GM23338 (cell line): ENCODE measurements around the gene IRX5. TPM values are rescaled to one million over a fixed set of nuclear protein-coding genes. Genes with fewer than 3 reads are reported as not detected.

ENCODE experiments used
- ATAC-seq: fragments of 200-7000 bp; cut with Tn5 transposase; 3 replicates; pipeline ENCODE4 v1.9.1; 2020
- DNase-seq: peaks from one replicate; pipeline ENCODE4 v3.0.0-alpha.2; 2015; ENCODE audit warnings: low spot score
- H2AFZ ChIP-seq: fragments of 200-600 bp; sonication (generic); 2 replicates; pipeline ENCODE4 v1.8.0; 2016; ENCODE audit warnings: antibody characterized with exemption, mild to moderate bottlenecking, moderate library complexity
- H3F3A ChIP-seq: fragments of 200-600 bp; sonication (generic); replicated peaks from 2 replicates; pipeline ENCODE4 v1.8.0; 2017; ENCODE audit warnings: antibody characterized with exemption, mixed run types, low read depth
- H3K27ac ChIP-seq: fragments of 200-600 bp; sonication (generic); 2 replicates; pipeline ENCODE4 v1.6.1; 2016; ENCODE audit warnings: low read depth
- H3K27me3 ChIP-seq: fragments of 200-600 bp; sonication (generic); 2 replicates; pipeline ENCODE4 v1.8.0; 2016; ENCODE audit warnings: mild to moderate bottlenecking, mixed run types, moderate library complexity; ENCODE audit not compliant: insufficient read depth
- H3K36me3 ChIP-seq: fragments of 200-600 bp; sonication (generic); 2 replicates; pipeline ENCODE4 v1.8.0; 2016; ENCODE audit warnings: mild to moderate bottlenecking; ENCODE audit not compliant: insufficient read depth
- H3K4me1 ChIP-seq: fragments of 200-600 bp; sonication (generic); 2 replicates; pipeline ENCODE4 v1.8.0; 2016; ENCODE audit warnings: mild to moderate bottlenecking, moderate library complexity; ENCODE audit not compliant: insufficient read depth
- H3K4me2 ChIP-seq: fragments of 200-600 bp; sonication (generic); 2 replicates; pipeline ENCODE4 v1.7.1; 2017; ENCODE audit warnings: mixed run types
- H3K4me3 ChIP-seq: fragments of 200-600 bp; sonication (generic); 2 replicates; pipeline ENCODE4 v1.6.1; 2016; ENCODE audit warnings: mixed run types
- H3K79me2 ChIP-seq: fragments of 200-600 bp; sonication (generic); replicated peaks from 2 replicates; pipeline ENCODE4 v1.8.0; 2017; ENCODE audit warnings: mild to moderate bottlenecking; ENCODE audit not compliant: insufficient read depth
- H3K9me2 ChIP-seq: fragments of 200-600 bp; sonication (generic); 2 replicates; pipeline ENCODE4 v1.8.0; 2017; ENCODE audit not compliant: insufficient read depth
- H4K20me1 ChIP-seq: fragments of 200-600 bp; sonication (generic); replicated peaks from 2 replicates; pipeline ENCODE4 v1.8.0; 2017; ENCODE audit warnings: mild to moderate bottlenecking; ENCODE audit not compliant: insufficient read depth
- H3K27ac Mint-ChIP-seq: 2 replicates; pipeline ENCODE4 v1.8.0; 2020; ENCODE audit warnings: inconsistent platforms, mild to moderate bottlenecking, moderate library complexity, mixed read lengths
- H3K27me3 Mint-ChIP-seq: 3 replicates; pipeline ENCODE4 v1.8.0; 2022; ENCODE audit warnings: low read depth, mild to moderate bottlenecking, moderate library complexity, mixed read lengths, inconsistent platforms; ENCODE audit not compliant: insufficient read depth, poor library complexity
- H3K36me3 Mint-ChIP-seq: 3 replicates; pipeline ENCODE4 v1.8.0; 2021; ENCODE audit warnings: low read depth, mild to moderate bottlenecking, inconsistent platforms, moderate library complexity, mixed read lengths
- H3K4me1 Mint-ChIP-seq: 3 replicates; pipeline ENCODE4 v1.8.0; 2020; ENCODE audit warnings: mild to moderate bottlenecking, inconsistent platforms, mixed read lengths
- H3K4me3 Mint-ChIP-seq: 3 replicates; pipeline ENCODE4 v1.8.0; 2021; ENCODE audit warnings: moderate library complexity, mild to moderate bottlenecking, inconsistent platforms, mixed read lengths
- H3K9me3 Mint-ChIP-seq: 3 replicates; pipeline ENCODE4 v1.8.0; 2020; ENCODE audit warnings: moderate library complexity, mild to moderate bottlenecking, inconsistent platforms, mixed read lengths
- CREB1 ChIP-seq: fragments of 250-450 bp; sonication (Bioruptor Pico); IDR thresholded peaks from 2 replicates; pipeline ENCODE4 v1.5.0; 2020; ENCODE audit warnings: low read depth, mild to moderate bottlenecking, moderate library complexity
- EZH2phosphoT487 ChIP-seq: fragments of 200-600 bp; sonication (generic); IDR thresholded peaks from one replicate; pipeline ENCODE4 v1.8.1; 2018; ENCODE audit warnings: antibody characterized with exemption; ENCODE audit not compliant: unreplicated experiment
- JUNB ChIP-seq: IDR thresholded peaks from one replicate; pipeline ENCODE4 v1.6.1; 2016; ENCODE audit warnings: antibody characterized with exemption; ENCODE audit not compliant: unreplicated experiment
- POLR2AphosphoS5 ChIP-seq: IDR thresholded peaks from 2 replicates; pipeline ENCODE4 v1.6.1; 2016; ENCODE audit warnings: antibody characterized with exemption, low read depth
- REST ChIP-seq: IDR thresholded peaks from one replicate; pipeline ENCODE4 v1.6.1; 2018; ENCODE audit warnings: antibody characterized with exemption; ENCODE audit not compliant: unreplicated experiment
- ZNF114 ChIP-seq: fragments of 250-450 bp; sonication (Bioruptor Pico); IDR thresholded peaks from 2 replicates; pipeline ENCODE4 v1.5.0; 2020; ENCODE audit warnings: mild to moderate bottlenecking, moderate library complexity
- ZNF331 ChIP-seq: fragments of 250-450 bp; sonication (Bioruptor Pico); IDR thresholded peaks from 2 replicates; pipeline ENCODE4 v1.5.0; 2020; ENCODE audit warnings: low read depth, mild to moderate bottlenecking, moderate library complexity
- polyA plus RNA-seq: library from polyadenylated mRNA; unstranded; fragments of >200 nt; fragmentation: Nextera tagmentation; extraction: Ambion mirVana; gene quantifications from 2 replicates; pipeline ENCODE4 v1.2.1, GENCODE V29; 2016
- total RNA-seq: library from RNA; depleted of rRNA; stranded (reverse); fragments of >200 nt; shearing (Covaris generic); gene quantifications from 2 replicates; pipeline ENCODE4 v1.2.3, GENCODE V29; 2014
- TF ChIP-seq, protein P1 (sequence below): IDR thresholded peaks from 2 replicates; pipeline ENCODE4 v1.6.1; 2016; ENCODE audit warnings: antibody characterized with exemption
- TF ChIP-seq, protein P2 (sequence below), 2 experiments: fragments of 200-600 bp in 1 of 2; sonication (generic) in 1 of 2; conservative IDR thresholded peaks; 2 replicates each; pipeline versions ENCODE4 v1.5.1 to v1.6.1; 2016 to 2017; ENCODE audit warnings: antibody characterized with exemption in 2 of 2, low read depth in 2 of 2, mild to moderate bottlenecking in 2 of 2, moderate library complexity in 1 of 2

Gene IRX5
- total and polyA plus RNA-seq, 2 experiments from 2014 or later: 0.07 to 0.39 TPM

DNA sequence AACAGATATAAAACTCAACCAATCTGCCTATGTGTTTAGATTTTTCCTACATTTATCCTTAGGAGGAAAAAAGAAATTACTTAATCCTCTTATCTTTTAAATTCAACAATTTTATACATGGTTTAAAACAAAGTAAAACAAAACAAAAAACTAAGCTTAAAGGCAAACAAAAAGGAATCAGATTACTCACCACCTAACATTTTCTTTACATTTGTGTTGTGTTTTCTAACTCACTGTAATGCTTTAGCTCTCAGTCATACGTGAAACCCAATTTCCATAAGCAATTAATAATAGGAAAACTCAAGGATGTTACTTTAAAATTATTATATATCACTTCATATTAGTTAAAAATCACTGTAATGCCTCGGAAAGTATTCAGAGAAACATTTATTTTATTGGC is 6.7 kb upstream of the IRX5 start (continued):
- TF ChIP-seq, protein P1, sequence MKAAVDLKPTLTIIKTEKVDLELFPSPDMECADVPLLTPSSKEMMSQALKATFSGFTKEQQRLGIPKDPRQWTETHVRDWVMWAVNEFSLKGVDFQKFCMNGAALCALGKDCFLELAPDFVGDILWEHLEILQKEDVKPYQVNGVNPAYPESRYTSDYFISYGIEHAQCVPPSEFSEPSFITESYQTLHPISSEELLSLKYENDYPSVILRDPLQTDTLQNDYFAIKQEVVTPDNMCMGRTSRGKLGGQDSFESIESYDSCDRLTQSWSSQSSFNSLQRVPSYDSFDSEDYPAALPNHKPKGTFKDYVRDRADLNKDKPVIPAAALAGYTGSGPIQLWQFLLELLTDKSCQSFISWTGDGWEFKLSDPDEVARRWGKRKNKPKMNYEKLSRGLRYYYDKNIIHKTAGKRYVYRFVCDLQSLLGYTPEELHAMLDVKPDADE: no peak
- no peak for TF ChIP-seq EZH2phosphoT487
- no peak for TF ChIP-seq JUNB
- TF ChIP-seq, protein P2, sequence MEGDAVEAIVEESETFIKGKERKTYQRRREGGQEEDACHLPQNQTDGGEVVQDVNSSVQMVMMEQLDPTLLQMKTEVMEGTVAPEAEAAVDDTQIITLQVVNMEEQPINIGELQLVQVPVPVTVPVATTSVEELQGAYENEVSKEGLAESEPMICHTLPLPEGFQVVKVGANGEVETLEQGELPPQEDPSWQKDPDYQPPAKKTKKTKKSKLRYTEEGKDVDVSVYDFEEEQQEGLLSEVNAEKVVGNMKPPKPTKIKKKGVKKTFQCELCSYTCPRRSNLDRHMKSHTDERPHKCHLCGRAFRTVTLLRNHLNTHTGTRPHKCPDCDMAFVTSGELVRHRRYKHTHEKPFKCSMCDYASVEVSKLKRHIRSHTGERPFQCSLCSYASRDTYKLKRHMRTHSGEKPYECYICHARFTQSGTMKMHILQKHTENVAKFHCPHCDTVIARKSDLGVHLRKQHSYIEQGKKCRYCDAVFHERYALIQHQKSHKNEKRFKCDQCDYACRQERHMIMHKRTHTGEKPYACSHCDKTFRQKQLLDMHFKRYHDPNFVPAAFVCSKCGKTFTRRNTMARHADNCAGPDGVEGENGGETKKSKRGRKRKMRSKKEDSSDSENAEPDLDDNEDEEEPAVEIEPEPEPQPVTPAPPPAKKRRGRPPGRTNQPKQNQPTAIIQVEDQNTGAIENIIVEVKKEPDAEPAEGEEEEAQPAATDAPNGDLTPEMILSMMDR (conservative IDR thresholded peaks at IDR 0.05; ENCODE audit: low read depth in 2 of 2): no peak

DNA sequence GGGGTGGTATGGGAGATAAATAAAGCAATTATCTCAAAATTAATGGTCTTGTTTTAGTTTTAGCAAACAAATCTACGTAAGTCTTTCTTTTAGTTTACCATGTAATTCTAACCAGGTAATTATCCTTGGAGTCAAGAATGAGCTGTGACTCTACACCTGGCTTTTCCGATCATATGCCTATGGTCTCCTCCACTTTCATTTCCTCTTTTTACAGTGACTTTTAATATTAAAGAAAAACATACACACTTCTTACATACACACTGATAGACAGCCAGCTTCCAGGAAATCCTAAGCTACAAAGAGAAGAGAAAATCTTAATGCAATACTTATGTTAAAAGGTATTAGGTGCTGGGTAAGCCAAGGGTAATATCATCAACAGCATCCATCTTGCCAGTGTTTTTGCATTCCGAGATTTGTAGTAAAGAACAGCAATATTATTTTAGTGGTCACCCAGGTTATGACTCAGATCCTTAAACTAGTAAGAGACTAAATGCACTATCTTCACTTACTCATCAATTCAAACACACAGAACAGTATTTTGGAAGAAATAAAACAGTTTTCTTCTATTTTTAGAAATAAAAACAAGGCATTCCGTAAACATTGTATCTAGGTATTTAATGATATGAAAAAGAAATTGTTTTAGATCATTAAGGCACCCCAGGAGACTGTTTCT is 4.4 kb upstream of the IRX5 start:
- H3K4me3 Mint-ChIP-seq: no peak overlapping the region
- H3K4me1 Mint-ChIP-seq: peaks cover 18% of the 10 kb centered on the region
- H3K36me3 Mint-ChIP-seq: no peaks in the 10 kb centered on the region; the same call in 2 of the 3 replicates
- Histone ChIP-seq H3K4me1 (peaks cover 10% of the 10 kb centered on the region; the same call in 1 of the 2 replicates), H4K20me1 (peaks cover 11% of the 10 kb centered on the region; the same call in 1 of the 2 replicates), H3K4me2 (no peak overlapping the region), H3K27ac (no peak overlapping the region), H3K9me2 (no peaks in the 10 kb centered on the region), H3F3A (peaks cover 7% of the 10 kb centered on the region; the same call in 1 of the 2 replicates), H3K4me3 (no peak overlapping the region), H3K27me3 (peaks cover 60% of the 10 kb centered on the region), H2AFZ (no peak overlapping the region), H3K79me2 (peaks cover 3% of the 10 kb centered on the region; the same call in 1 of the 2 replicates), H3K36me3 (no peaks in the 10 kb centered on the region)
- no peaks in the 10 kb centered on the region; the same call in 2 of the 3 replicates for H3K9me3 Mint-ChIP-seq
- TF ChIP-seq JUNB (no peak), ZNF331 (CRISPR knock-in tag) (no peak), ZNF114 (no peak), REST (no peak), CREB1 (no peak), POLR2AphosphoS5 (no peak)
- no peak overlapping the region for H3K27ac Mint-ChIP-seq
- ATAC-seq (no peak), DNase-seq (no peak)
- peaks cover 45% of the 10 kb centered on the region for H3K27me3 Mint-ChIP-seq
